Skeletal muscle satellite cell (primary cell): ENCODE data around the gene SH2D2A.
A peak's percentile ranks its signal among the peaks of the same experiment; 100 is the strongest.
"Not testable (repeated sequence)": the region's sequence is repeated elsewhere in the genome, so short reads cannot be mapped to it uniquely, and the experiment has no call there.

Experiments used
- H3K27me3 ChIP-seq: 2 replicates; pipeline ENCODE4 v1.7.0; 2013; ENCODE audit warnings: low read length; ENCODE audit not compliant: control insufficient read depth, insufficient read depth
- H3K36me3 ChIP-seq: 2 replicates; pipeline ENCODE4 v1.7.0; 2013; ENCODE audit warnings: mild to moderate bottlenecking, control low read depth, low read length; ENCODE audit not compliant: insufficient read depth
- H3K4me1 ChIP-seq: 2 replicates; pipeline ENCODE4 v1.7.0; 2013; ENCODE audit warnings: low read length; ENCODE audit not compliant: control insufficient read depth, insufficient read depth
- H3K4me2 ChIP-seq: 2 replicates; pipeline ENCODE4 v1.7.0; 2013; ENCODE audit warnings: mild to moderate bottlenecking, low read length
- H3K4me3 ChIP-seq: 2 replicates; pipeline ENCODE4 v1.7.0; 2013; ENCODE audit warnings: low read length
- H3K9ac ChIP-seq: 2 replicates; pipeline ENCODE4 v1.7.0; 2013; ENCODE audit warnings: mild to moderate bottlenecking, low read depth, low read length, moderate library complexity
- H3K9me3 ChIP-seq: replicated peaks from 2 replicates; pipeline ENCODE4 v1.7.0; 2013; ENCODE audit warnings: mild to moderate bottlenecking, control low read depth, low read length

SH2D2A gene

GRCh38 chr1:156775799-156776198 lies 40.8 kb downstream of the SH2D2A start:
- Histone ChIP-seq H3K4me2 (no peak overlapping the region), H3K27me3 (no peaks in the 10 kb centered on the region), H3K4me3 (no peak overlapping the region), H3K4me1 (peaks cover 1% of the 10 kb centered on the region), H3K36me3 (peaks cover 10% of the 10 kb centered on the region), H3K9ac (no peak overlapping the region), H3K9me3 (no peaks in the 10 kb centered on the region)

DNA sequence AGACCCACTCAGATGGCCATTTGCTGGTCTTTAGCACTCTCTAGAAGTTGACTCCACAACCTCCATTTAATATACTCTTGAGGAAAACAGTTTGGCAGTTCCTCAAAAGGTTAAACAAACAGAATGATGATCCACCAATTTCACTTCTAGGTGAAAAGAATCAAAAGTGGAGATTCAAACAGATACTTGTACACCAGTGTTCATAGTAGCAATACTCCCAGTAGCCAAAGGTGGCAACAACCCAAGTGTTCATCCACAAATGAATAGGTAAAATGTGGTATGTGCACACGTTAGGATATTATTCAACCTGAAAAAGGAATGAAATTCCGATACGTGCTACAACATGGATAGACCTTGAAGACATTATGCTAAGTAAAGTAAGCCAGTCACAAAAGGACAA lies 43.0 kb downstream of the SH2D2A start:
- Histone ChIP-seq H3K27me3 (no peaks in the 10 kb centered on the region), H3K9ac (no peak overlapping the region), H3K4me3 (no peak overlapping the region), H3K36me3 (peaks cover 14% of the 10 kb centered on the region), H3K4me1 (peaks cover 7% of the 10 kb centered on the region), H3K9me3 (no peaks in the 10 kb centered on the region), H3K4me2 (no peak overlapping the region)

- H3K9ac ChIP-seq, result no peak overlapping the region
- no peaks in the 10 kb centered on the region for H3K27me3 ChIP-seq
- H3K4me2 ChIP-seq, result no peak overlapping the region
- H3K4me1 ChIP-seq, result peaks cover 9% of the 10 kb centered on the region
- no peak overlapping the region for H3K4me3 ChIP-seq
- H3K9me3 ChIP-seq, result no peaks in the 10 kb centered on the region
- peaks cover 14% of the 10 kb centered on the region for H3K36me3 ChIP-seq
Measured at GRCh38 chr1:156772728-156773497, 43.7 kb downstream of the SH2D2A start.

- Histone ChIP-seq H3K4me3 (no peak overlapping the region), H3K9me3 (no peaks in the 10 kb centered on the region), H3K4me1 (peaks cover 9% of the 10 kb centered on the region), H3K9ac (no peak overlapping the region), H3K36me3 (peaks cover 14% of the 10 kb centered on the region), H3K4me2 (no peak overlapping the region), H3K27me3 (no peaks in the 10 kb centered on the region)
Measured at GRCh38 chr1:156772222-156772621, 44.4 kb downstream of the SH2D2A start.

- H3K9me3 ChIP-seq, result no peaks in the 10 kb centered on the region
- H3K4me1 ChIP-seq, result peaks cover 19% of the 10 kb centered on the region
- peak overlapping the region; percentile 91 for H3K4me2 ChIP-seq
- H3K4me3 ChIP-seq, result peak overlapping the region; percentile 83
- H3K36me3 ChIP-seq, result peaks cover 14% of the 10 kb centered on the region
- no peaks in the 10 kb centered on the region for H3K27me3 ChIP-seq
- peak overlapping the region; percentile 94 for H3K9ac ChIP-seq
Measured at GRCh38 chr1:156768610-156769295, 47.9 kb downstream of the SH2D2A start.

GRCh38 chr1:156767879-156768604 lies 48.6 kb downstream of the SH2D2A start:
- H3K9ac ChIP-seq, result peak overlapping the region; percentile 94
- H3K9me3 ChIP-seq, result no peaks in the 10 kb centered on the region
- H3K27me3 ChIP-seq, result no peaks in the 10 kb centered on the region
- H3K4me2 ChIP-seq, result peak overlapping the region; percentile 91
- peak overlapping the region; percentile 83 for H3K4me3 ChIP-seq
- H3K36me3 ChIP-seq, result peaks cover 11% of the 10 kb centered on the region
- H3K4me1 ChIP-seq, result peaks cover 19% of the 10 kb centered on the region

DNA sequence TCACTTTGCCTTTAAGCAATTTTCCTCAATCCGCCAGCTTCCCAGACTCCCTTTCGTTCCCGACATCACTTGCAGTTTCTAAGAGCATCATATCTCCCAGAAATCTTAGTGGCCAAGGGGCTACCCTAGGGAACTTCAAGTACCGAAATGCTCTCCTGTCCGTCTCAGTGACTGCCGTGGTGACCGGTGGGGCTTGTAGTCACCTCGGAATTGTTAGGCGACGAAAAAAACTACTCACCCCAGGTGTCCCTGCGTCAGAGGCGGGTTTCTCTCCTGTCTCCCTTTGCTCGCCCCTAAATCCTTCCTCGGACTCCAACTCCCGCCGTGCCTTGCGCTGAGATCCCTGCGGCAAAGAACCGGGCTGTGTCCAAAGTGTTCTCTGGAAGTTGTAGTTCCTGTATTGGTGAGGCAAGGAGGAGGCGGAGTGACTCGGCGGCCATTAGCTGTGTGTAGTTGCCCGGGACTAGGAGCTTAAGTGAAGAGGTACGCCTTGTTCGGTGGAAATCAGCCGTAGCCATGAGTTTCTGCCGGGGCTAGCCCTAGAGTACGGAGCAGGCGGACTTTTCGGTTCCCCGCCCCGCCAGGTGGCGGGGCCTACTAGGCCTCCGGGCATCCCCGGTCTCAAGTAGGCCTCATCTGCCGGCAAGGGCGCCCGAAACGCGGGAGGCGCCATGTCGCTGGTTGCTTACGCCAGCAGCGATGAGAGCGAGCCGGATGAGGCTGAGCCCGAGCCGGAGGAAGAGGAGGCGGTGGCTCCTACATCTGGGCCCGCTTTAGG lies 49.4 kb downstream of the SH2D2A start, which contains the start of gene PRCC:
Gene PRCC (plus strand): TSS at position 435 of the 778 bp plus-strand sequence. CDS start 237 bp downstream, at position 672.
- Histone ChIP-seq H3K36me3 (peaks cover 11% of the 10 kb centered on the region), H3K9ac (peak within 1 kb of the TSS; percentile 94), H3K27me3 (no peaks in the 10 kb centered on the region), H3K4me1 (peaks cover 19% of the 10 kb centered on the region), H3K9me3 (no peaks in the 10 kb centered on the region), H3K4me2 (peak within 1 kb of the TSS; percentile 97), H3K4me3 (peak within 1 kb of the TSS; percentile 83)

- H3K4me3 ChIP-seq, result peak overlapping the region; percentile 79
- H3K4me1 ChIP-seq, result peaks cover 19% of the 10 kb centered on the region
- H3K27me3 ChIP-seq, result no peaks in the 10 kb centered on the region
- H3K9ac ChIP-seq, result peak overlapping the region; percentile 86
- no peaks in the 10 kb centered on the region for H3K9me3 ChIP-seq
- H3K36me3 ChIP-seq, result peaks cover 11% of the 10 kb centered on the region
- H3K4me2 ChIP-seq, result peak overlapping the region; percentile 97
Measured at GRCh38 chr1:156766298-156767100, 50.1 kb downstream of the SH2D2A start.

DNA sequence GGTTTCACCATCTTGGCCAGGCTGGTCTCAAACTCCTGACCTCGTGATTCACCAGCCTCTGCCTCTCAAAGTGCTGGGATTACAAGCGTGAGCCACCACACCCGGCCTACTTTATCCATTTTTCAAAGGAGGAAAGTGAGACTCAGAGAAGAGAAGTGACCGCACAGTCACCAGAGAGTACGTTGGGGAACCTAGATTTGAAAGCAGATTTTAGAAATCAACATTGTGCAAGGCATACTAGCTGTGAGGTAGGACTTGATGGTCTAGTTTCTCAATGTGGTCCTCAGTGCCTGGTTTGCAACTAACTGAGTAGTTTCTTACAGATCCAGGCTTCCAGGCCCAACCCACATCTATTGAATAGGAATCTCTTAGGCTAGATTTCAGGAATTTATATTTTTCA lies 51.0 kb downstream of the SH2D2A start:
- Histone ChIP-seq H3K9ac (peak overlapping the region; percentile 86), H3K36me3 (peaks cover 3% of the 10 kb centered on the region), H3K4me3 (peak overlapping the region; percentile 79), H3K4me1 (peaks cover 19% of the 10 kb centered on the region), H3K27me3 (no peaks in the 10 kb centered on the region), H3K9me3 (no peaks in the 10 kb centered on the region), H3K4me2 (peak overlapping the region; percentile 97)

DNA sequence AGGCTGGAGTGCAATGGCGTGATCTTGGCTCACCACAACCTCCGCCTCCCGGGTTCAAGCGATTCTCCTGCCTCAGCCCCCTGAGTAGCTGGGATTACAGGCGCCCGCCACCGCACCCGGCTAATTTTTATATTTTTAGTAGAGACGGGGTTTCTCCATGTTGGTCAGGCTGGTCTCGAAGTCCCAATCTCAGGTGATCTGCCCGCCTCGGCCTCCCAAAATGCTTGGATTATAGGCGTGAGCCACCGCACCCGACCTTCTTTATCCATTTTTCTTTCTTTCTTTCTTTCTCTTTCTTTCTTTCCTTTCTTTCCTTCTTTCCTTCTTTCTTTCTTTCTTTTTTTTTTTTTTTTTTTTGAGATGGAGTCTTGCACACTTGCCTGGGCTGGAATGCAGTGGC lies 51.5 kb downstream of the SH2D2A start:
- not testable (repeated sequence) for H3K4me3 ChIP-seq, H3K36me3 ChIP-seq, H3K9ac ChIP-seq, H3K9me3 ChIP-seq, H3K4me2 ChIP-seq, H3K27me3 ChIP-seq
- H3K4me1 ChIP-seq, result peaks cover 19% of the 10 kb centered on the region
